ENCODE data around the gene METTL5.

DNA sequence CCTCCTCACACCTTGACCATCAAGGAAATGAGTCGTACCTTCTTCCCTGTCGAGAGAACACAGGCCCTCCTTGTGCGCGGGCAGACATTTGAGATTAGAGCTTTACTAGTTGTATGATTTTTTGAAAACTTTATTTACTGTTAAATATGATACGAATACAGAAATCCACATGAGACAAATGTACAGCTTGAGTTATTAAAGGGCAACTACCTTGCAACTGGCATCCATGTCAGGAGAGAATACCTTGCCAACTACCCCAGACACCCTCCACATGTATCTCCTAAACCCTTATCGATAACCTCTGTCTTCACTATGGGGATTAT lies 62.8 kb downstream of the METTL5 start:
- TF ChIP-seq, protein P1, sequence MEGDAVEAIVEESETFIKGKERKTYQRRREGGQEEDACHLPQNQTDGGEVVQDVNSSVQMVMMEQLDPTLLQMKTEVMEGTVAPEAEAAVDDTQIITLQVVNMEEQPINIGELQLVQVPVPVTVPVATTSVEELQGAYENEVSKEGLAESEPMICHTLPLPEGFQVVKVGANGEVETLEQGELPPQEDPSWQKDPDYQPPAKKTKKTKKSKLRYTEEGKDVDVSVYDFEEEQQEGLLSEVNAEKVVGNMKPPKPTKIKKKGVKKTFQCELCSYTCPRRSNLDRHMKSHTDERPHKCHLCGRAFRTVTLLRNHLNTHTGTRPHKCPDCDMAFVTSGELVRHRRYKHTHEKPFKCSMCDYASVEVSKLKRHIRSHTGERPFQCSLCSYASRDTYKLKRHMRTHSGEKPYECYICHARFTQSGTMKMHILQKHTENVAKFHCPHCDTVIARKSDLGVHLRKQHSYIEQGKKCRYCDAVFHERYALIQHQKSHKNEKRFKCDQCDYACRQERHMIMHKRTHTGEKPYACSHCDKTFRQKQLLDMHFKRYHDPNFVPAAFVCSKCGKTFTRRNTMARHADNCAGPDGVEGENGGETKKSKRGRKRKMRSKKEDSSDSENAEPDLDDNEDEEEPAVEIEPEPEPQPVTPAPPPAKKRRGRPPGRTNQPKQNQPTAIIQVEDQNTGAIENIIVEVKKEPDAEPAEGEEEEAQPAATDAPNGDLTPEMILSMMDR (IDR thresholded peaks at IDR 0.05): no peak
- no peak for TF ChIP-seq ZFX (IDR thresholded peaks at IDR 0.05; ENCODE audit: borderline replicate concordance)
